Measurements from ENCODE around the gene FHOD3. TPM values are rescaled to one million over a fixed set of nuclear protein-coding genes. Genes with fewer than 3 reads are reported as not detected.

FHOD3 gene
- total and polyA plus RNA-seq, 2 of the 8 experiments (the other 6 are each of a cell fraction or from before 2014, with no cell fraction given): 9.7 to 10.5 TPM

DNA sequence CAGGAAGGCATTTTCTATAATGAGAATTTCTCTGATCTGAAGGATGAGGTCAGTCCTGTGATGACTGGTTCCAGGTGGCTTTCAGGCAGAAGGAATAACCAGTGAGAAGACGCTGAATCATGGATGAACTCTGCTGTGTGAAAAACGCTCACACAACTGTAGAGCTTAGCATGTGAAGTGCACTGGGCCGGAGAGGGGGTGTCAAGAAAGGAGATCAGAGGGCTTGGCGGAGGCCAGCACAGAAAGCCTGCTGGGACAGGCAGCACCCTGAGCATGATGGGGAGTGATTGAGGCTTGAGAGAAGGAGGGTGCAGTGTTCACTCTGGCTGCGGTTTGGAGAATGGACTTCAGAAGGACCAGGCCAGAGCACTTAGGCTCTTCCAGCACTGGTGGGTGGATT, 294.8 kb downstream of the FHOD3 start (continued):
- TF ChIP-seq, protein P1, sequence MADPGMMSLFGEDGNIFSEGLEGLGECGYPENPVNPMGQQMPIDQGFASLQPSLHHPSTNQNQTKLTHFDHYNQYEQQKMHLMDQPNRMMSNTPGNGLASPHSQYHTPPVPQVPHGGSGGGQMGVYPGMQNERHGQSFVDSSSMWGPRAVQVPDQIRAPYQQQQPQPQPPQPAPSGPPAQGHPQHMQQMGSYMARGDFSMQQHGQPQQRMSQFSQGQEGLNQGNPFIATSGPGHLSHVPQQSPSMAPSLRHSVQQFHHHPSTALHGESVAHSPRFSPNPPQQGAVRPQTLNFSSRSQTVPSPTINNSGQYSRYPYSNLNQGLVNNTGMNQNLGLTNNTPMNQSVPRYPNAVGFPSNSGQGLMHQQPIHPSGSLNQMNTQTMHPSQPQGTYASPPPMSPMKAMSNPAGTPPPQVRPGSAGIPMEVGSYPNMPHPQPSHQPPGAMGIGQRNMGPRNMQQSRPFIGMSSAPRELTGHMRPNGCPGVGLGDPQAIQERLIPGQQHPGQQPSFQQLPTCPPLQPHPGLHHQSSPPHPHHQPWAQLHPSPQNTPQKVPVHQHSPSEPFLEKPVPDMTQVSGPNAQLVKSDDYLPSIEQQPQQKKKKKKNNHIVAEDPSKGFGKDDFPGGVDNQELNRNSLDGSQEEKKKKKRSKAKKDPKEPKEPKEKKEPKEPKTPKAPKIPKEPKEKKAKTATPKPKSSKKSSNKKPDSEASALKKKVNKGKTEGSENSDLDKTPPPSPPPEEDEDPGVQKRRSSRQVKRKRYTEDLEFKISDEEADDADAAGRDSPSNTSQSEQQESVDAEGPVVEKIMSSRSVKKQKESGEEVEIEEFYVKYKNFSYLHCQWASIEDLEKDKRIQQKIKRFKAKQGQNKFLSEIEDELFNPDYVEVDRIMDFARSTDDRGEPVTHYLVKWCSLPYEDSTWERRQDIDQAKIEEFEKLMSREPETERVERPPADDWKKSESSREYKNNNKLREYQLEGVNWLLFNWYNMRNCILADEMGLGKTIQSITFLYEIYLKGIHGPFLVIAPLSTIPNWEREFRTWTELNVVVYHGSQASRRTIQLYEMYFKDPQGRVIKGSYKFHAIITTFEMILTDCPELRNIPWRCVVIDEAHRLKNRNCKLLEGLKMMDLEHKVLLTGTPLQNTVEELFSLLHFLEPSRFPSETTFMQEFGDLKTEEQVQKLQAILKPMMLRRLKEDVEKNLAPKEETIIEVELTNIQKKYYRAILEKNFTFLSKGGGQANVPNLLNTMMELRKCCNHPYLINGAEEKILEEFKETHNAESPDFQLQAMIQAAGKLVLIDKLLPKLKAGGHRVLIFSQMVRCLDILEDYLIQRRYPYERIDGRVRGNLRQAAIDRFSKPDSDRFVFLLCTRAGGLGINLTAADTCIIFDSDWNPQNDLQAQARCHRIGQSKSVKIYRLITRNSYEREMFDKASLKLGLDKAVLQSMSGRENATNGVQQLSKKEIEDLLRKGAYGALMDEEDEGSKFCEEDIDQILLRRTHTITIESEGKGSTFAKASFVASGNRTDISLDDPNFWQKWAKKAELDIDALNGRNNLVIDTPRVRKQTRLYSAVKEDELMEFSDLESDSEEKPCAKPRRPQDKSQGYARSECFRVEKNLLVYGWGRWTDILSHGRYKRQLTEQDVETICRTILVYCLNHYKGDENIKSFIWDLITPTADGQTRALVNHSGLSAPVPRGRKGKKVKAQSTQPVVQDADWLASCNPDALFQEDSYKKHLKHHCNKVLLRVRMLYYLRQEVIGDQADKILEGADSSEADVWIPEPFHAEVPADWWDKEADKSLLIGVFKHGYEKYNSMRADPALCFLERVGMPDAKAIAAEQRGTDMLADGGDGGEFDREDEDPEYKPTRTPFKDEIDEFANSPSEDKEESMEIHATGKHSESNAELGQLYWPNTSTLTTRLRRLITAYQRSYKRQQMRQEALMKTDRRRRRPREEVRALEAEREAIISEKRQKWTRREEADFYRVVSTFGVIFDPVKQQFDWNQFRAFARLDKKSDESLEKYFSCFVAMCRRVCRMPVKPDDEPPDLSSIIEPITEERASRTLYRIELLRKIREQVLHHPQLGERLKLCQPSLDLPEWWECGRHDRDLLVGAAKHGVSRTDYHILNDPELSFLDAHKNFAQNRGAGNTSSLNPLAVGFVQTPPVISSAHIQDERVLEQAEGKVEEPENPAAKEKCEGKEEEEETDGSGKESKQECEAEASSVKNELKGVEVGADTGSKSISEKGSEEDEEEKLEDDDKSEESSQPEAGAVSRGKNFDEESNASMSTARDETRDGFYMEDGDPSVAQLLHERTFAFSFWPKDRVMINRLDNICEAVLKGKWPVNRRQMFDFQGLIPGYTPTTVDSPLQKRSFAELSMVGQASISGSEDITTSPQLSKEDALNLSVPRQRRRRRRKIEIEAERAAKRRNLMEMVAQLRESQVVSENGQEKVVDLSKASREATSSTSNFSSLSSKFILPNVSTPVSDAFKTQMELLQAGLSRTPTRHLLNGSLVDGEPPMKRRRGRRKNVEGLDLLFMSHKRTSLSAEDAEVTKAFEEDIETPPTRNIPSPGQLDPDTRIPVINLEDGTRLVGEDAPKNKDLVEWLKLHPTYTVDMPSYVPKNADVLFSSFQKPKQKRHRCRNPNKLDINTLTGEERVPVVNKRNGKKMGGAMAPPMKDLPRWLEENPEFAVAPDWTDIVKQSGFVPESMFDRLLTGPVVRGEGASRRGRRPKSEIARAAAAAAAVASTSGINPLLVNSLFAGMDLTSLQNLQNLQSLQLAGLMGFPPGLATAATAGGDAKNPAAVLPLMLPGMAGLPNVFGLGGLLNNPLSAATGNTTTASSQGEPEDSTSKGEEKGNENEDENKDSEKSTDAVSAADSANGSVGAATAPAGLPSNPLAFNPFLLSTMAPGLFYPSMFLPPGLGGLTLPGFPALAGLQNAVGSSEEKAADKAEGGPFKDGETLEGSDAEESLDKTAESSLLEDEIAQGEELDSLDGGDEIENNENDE (IDR thresholded peaks at IDR 0.05; ENCODE audit: insufficient replicate concordance, low read length): no peak
- TF ChIP-seq KDM4A (IDR thresholded peaks at IDR 0.05; ENCODE audit: low read depth, low read length, severe bottlenecking): no peak
- TF ChIP-seq, protein P2, sequence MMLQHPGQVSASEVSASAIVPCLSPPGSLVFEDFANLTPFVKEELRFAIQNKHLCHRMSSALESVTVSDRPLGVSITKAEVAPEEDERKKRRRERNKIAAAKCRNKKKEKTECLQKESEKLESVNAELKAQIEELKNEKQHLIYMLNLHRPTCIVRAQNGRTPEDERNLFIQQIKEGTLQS (IDR thresholded peaks at IDR 0.05; ENCODE audit: insufficient read depth, low read depth, low read length): no peak
- no peak for TF ChIP-seq EP300 (IDR thresholded peaks at IDR 0.05; ENCODE audit: borderline replicate concordance in 1 of 2, low read depth in 2 of 2, low read length in 2 of 2)
- no peak for TF ChIP-seq GABPA (IDR thresholded peaks at IDR 0.05; ENCODE audit: borderline replicate concordance, insufficient read depth, low read length)
- TF ChIP-seq SP1 (IDR thresholded peaks at IDR 0.05; ENCODE audit: low read depth, low read length): no peak
- no peak for TF ChIP-seq CBX5 (IDR thresholded peaks at IDR 0.05; ENCODE audit: low read depth, low read length)
- no peak for TF ChIP-seq KDM1A (IDR thresholded peaks at IDR 0.05; ENCODE audit: borderline replicate concordance, low read length)
- no peak for TF ChIP-seq RXRA (IDR thresholded peaks at IDR 0.05; ENCODE audit: insufficient read depth, low read depth, low read length)
- TF ChIP-seq JUN (IDR thresholded peaks at IDR 0.05; ENCODE audit: low read depth, low read length): no peak
- no peak for TF ChIP-seq CTBP2 (IDR thresholded peaks at IDR 0.05; ENCODE audit: borderline replicate concordance, insufficient read depth, insufficient read length, low read length)
